ENCODE measurements around the gene TACSTD2. TPM values are rescaled to one million over a fixed set of nuclear protein-coding genes. Genes with fewer than 3 reads are reported as not detected.
"Not testable (repeated sequence)": the region's sequence is repeated elsewhere in the genome, so short reads cannot be mapped to it uniquely, and the experiment has no call there.

Gene TACSTD2
- total and polyA plus RNA-seq, 8 donors = 6.0 to 171 (median 13.4) TPM

- TF ChIP-seq CTCF (IDR thresholded peaks at IDR 0.05) = no peak
- DNase-seq = no peak
- H3K27me3 ChIP-seq = no peaks in the 10 kb centered on the region
- ATAC-seq = no peak
- H3K27ac ChIP-seq = no peak overlapping the region
- H3K4me3 ChIP-seq = no peak overlapping the region
- intact Hi-C loops (cut with DNase I) = no loop called here
- no peaks in the 10 kb centered on the region for H3K4me1 ChIP-seq
- H3K36me3 ChIP-seq = no peaks in the 10 kb centered on the region
- H3K9me3 ChIP-seq = peaks cover 0 to 5% of the 10 kb centered on the region in 2 donors
Measured at GRCh38 chr1:58611861-58612385, 34.9 kb upstream of the TACSTD2 start.

- ATAC-seq = no peak
Measured at GRCh38 chr1:58608945-58609344, 31.9 kb upstream of the TACSTD2 start.

GRCh38 chr1:58608297-58608696 is 31.2 kb upstream of the TACSTD2 start:
- DNase-seq (no peak), ATAC-seq (no peak)
- H3K4me3 ChIP-seq = no peak overlapping the region
- H3K36me3 ChIP-seq = no peaks in the 10 kb centered on the region
- H3K27ac ChIP-seq = no peak overlapping the region
- TF ChIP-seq CTCF (IDR thresholded peaks at IDR 0.05) = no peak
- H3K27me3 ChIP-seq = no peaks in the 10 kb centered on the region
- peaks cover 0 to 24% of the 10 kb centered on the region in 2 donors for H3K9me3 ChIP-seq
- intact Hi-C loops (cut with DNase I) = no loop called here
- no peaks in the 10 kb centered on the region for H3K4me1 ChIP-seq

More at GRCh38 chr1:58608945-58609344, 31.9 kb upstream of the TACSTD2 start:
- TF ChIP-seq CTCF (IDR thresholded peaks at IDR 0.05) = no peak
- H3K4me1 ChIP-seq = no peaks in the 10 kb centered on the region
- no peak overlapping the region for H3K27ac ChIP-seq
- intact Hi-C loops (cut with DNase I) = no loop called here
- no peak for DNase-seq
- no peaks in the 10 kb centered on the region for H3K36me3 ChIP-seq
- peaks cover 0 to 20% of the 10 kb centered on the region in 2 donors for H3K9me3 ChIP-seq
- H3K4me3 ChIP-seq = no peak overlapping the region
- H3K27me3 ChIP-seq = no peaks in the 10 kb centered on the region

- Histone ChIP-seq H3K9me3 (peaks cover 0 to 22% of the 10 kb centered on the region in 2 donors), H3K27ac (no peak overlapping the region), H3K27me3 (no peaks in the 10 kb centered on the region), H3K4me1 (no peaks in the 10 kb centered on the region), H3K36me3 (no peaks in the 10 kb centered on the region), H3K4me3 (no peak overlapping the region)
- ATAC-seq = no peak
- intact Hi-C loops (cut with DNase I) = no loop called here
- TF ChIP-seq CTCF (IDR thresholded peaks at IDR 0.05) = no peak
- DNase-seq = no peak
Measured at GRCh38 chr1:58607391-58607790, 30.3 kb upstream of the TACSTD2 start.

GRCh38 chr1:58601921-58602320 is 24.9 kb upstream of the TACSTD2 start:
- H3K36me3 ChIP-seq; ATAC-seq; intact Hi-C loops (cut with DNase I); H3K27me3 ChIP-seq; H3K4me3 ChIP-seq; H3K4me1 ChIP-seq; DNase-seq; H3K27ac ChIP-seq: not testable (repeated sequence)
- peaks cover 0 to 18% of the 10 kb centered on the region in 2 donors for H3K9me3 ChIP-seq

- no peak for TF ChIP-seq CTCF (IDR thresholded peaks at IDR 0.05)
- ATAC-seq = no peak
- no peaks in the 10 kb centered on the region for H3K36me3 ChIP-seq
- no peak overlapping the region for H3K27ac ChIP-seq
- no peak overlapping the region for H3K4me3 ChIP-seq
- H3K9me3 ChIP-seq = no peaks in the 10 kb centered on the region
- H3K27me3 ChIP-seq = no peaks in the 10 kb centered on the region
- no peaks in the 10 kb centered on the region for H3K4me1 ChIP-seq
- DNase-seq = no peak
- intact Hi-C loops (cut with DNase I) = no loop called here
Measured at GRCh38 chr1:58597996-58598395, 20.9 kb upstream of the TACSTD2 start.
